Calu3 (cell line): ENCODE measurements around the gene CCDC159. TPM values are rescaled to one million over a fixed set of nuclear protein-coding genes. Genes with fewer than 3 reads are reported as not detected.
"Not testable (repeated sequence)": the region's sequence is repeated elsewhere in the genome, so short reads cannot be mapped to it uniquely, and the experiment has no call there.

Experiments used
- BruUV-seq: library from RNA; stranded (reverse); fragments of 400-500 nt; replicated peaks from 2 replicates; lab custom pipeline; 2021; lab: Mats Ljungman, UMichigan
- CTCF ChIA-PET: fragments of 300-600 bp; sonication (Branson Sonifier 250); formaldehyde crosslinking; loops from one replicate; lab custom pipeline; 2022; ENCODE audit warnings: antibody characterized with exemption; lab: Charles Lee
- DNase-seq: peaks from one replicate; pipeline ENCODE4 v3.0.0; 2022
- H3K27ac Mint-ChIP-seq: one replicate; pipeline ENCODE4 v1.8.0; 2022; ENCODE audit warnings: mixed read lengths; ENCODE audit not compliant: unreplicated experiment
- H3K27me3 Mint-ChIP-seq: one replicate; pipeline ENCODE4 v1.8.0; 2022; ENCODE audit warnings: mixed read lengths; ENCODE audit not compliant: unreplicated experiment
- H3K36me3 Mint-ChIP-seq: one replicate; pipeline ENCODE4 v1.8.0; 2022; ENCODE audit warnings: mild to moderate bottlenecking, moderate library complexity, mixed read lengths; ENCODE audit not compliant: insufficient read depth, unreplicated experiment
- H3K4me1 Mint-ChIP-seq: one replicate; pipeline ENCODE4 v1.8.0; 2022; ENCODE audit warnings: mild to moderate bottlenecking, low read depth, mixed read lengths; ENCODE audit not compliant: unreplicated experiment
- H3K4me3 Mint-ChIP-seq: one replicate; pipeline ENCODE4 v1.8.0; 2022; ENCODE audit warnings: mild to moderate bottlenecking, low read depth, moderate library complexity, mixed read lengths; ENCODE audit not compliant: unreplicated experiment
- H3K9me3 Mint-ChIP-seq: one replicate; pipeline ENCODE4 v1.8.0; 2022; ENCODE audit warnings: low read depth, mixed read lengths; ENCODE audit not compliant: unreplicated experiment
- CTCF ChIP-seq: fragments of 200-600 bp; IDR thresholded peaks from one replicate; pipeline ENCODE4 v1.8.0; 2022; ENCODE audit warnings: antibody characterized with exemption; ENCODE audit not compliant: unreplicated experiment
- intact Hi-C: fragments of 100-400 bp; cut with micrococcal nuclease; formaldehyde crosslinking; loops from one replicate; pipeline ENCODE4 v1.10.0; 2022; ENCODE audit not compliant: unreplicated experiment
- total RNA-seq: library from RNA; stranded (reverse); gene quantifications from 2 replicates; pipeline ENCODE4 v1.2.3, GENCODE V29; 2022

Gene CCDC159
- total RNA-seq, 1 experiment from 2014 or later = 11.8 TPM

GRCh38 chr19:11325544-11325943 is 20.8 kb upstream of the CCDC159 start:
- TF ChIP-seq CTCF = no peak
- no TSS peak for BruUV-seq
- Mint-ChIP-seq H3K27me3 (no peaks in the 10 kb centered on the region), H3K4me3 (no peak overlapping the region), H3K36me3 (no peaks in the 10 kb centered on the region), H3K9me3 (no peaks in the 10 kb centered on the region), H3K4me1 (peaks cover 26% of the 10 kb centered on the region), H3K27ac (no peak overlapping the region)
- intact Hi-C loops = loop anchor here (10.0 kb wide), 1 partner anchor 49 kb away; the partner anchor contains the start of gene SWSAP1
- DNase-seq = no peak
- CTCF ChIA-PET = no interaction called here

- DNase-seq = no peak
- H3K4me3 Mint-ChIP-seq = no peak overlapping the region
- intact Hi-C loops = no loop called here
- no peaks in the 10 kb centered on the region for H3K9me3 Mint-ChIP-seq
- CTCF ChIA-PET = no interaction called here
- no peaks in the 10 kb centered on the region for H3K27me3 Mint-ChIP-seq
- H3K4me1 Mint-ChIP-seq = no peaks in the 10 kb centered on the region
- BruUV-seq = no TSS peak
- no peak for TF ChIP-seq CTCF
- no peaks in the 10 kb centered on the region for H3K36me3 Mint-ChIP-seq
- H3K27ac Mint-ChIP-seq = no peak overlapping the region
These were observed 16.2 kb upstream of the CCDC159 start for GRCh38 chr19:11330127-11330526.

GRCh38 chr19:11331502-11331901 is 14.8 kb upstream of the CCDC159 start:
- no peak for TF ChIP-seq CTCF
- H3K4me1 Mint-ChIP-seq = no peaks in the 10 kb centered on the region
- BruUV-seq = no TSS peak
- H3K36me3 Mint-ChIP-seq = no peaks in the 10 kb centered on the region
- H3K27ac Mint-ChIP-seq = no peak overlapping the region
- CTCF ChIA-PET = no interaction called here
- intact Hi-C loops = no loop called here
- H3K9me3 Mint-ChIP-seq = no peaks in the 10 kb centered on the region
- H3K4me3 Mint-ChIP-seq = no peak overlapping the region
- DNase-seq = no peak
- H3K27me3 Mint-ChIP-seq = no peaks in the 10 kb centered on the region

GRCh38 chr19:11332822-11333221 is 13.5 kb upstream of the CCDC159 start:
- H3K27ac Mint-ChIP-seq = no peak overlapping the region

GRCh38 chr19:11333838-11334237 is 12.5 kb upstream of the CCDC159 start:
- intact Hi-C loops, CTCF ChIA-PET, H3K36me3 Mint-ChIP-seq, BruUV-seq, DNase-seq, H3K4me1 Mint-ChIP-seq, H3K9me3 Mint-ChIP-seq, H3K27ac Mint-ChIP-seq, H3K4me3 Mint-ChIP-seq, H3K27me3 Mint-ChIP-seq: not testable (repeated sequence)

More at GRCh38 chr19:11332822-11333221, 13.5 kb upstream of the CCDC159 start:
- Mint-ChIP-seq H3K27me3 (no peaks in the 10 kb centered on the region), H3K9me3 (no peaks in the 10 kb centered on the region), H3K36me3 (no peaks in the 10 kb centered on the region), H3K4me1 (no peaks in the 10 kb centered on the region), H3K4me3 (no peak overlapping the region)
- intact Hi-C loops = no loop called here
- no TSS peak for BruUV-seq
- no peak for TF ChIP-seq CTCF
- DNase-seq = no peak
- CTCF ChIA-PET = no interaction called here
